SIG-M5 treated with dmso at 0.1 percent for 504 hours (cell line): ENCODE measurements around the gene ADH4.
"Not testable (repeated sequence)": the region's sequence is repeated elsewhere in the genome, so short reads cannot be mapped to it uniquely, and the experiment has no call there.

Experiments used
- DNase-seq: peaks from one replicate; lab custom pipeline; 2025; ENCODE audit not compliant: unreplicated experiment; lab: John Stamatoyannopoulos, UW

ADH4 gene

DNA sequence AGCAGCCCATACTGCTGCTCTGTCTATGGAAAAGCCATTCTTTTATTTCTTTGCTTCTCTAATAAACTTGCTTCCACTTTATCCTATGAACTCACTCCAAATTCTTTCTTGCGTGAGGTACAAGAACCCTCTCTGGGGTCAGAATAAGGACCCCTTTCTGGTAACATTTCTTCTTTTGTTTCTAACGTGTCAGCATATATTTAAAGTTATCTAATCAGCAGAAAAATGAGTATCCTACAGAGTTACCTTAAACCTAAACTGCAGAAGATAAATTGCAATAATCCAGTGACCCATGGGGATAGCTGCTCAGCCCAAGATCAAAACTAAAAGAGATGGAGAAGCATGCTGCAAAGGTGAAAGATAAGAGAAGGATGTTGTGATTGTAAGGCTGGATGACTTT is 59.5 kb downstream of the ADH4 start:
- no peak for DNase-seq

DNA sequence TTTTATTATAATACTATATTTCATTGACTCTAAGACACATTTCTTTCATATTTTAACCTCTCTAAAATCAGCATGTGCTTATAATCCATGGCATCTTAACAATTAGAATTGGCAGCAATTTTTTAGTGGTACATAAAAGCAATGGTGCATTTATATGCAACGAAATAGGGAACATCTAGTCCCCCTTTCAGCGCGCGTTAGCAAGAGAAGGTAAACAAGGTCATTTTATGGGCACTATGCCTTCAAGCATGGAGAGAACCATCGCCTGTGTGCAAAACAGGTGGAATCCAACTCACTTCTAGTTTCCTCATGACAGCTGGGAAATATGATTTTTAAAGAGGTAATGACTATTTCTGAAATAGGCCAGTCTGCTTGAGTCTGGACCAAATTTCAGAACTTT is 61.9 kb downstream of the ADH4 start:
- DNase-seq, result no peak

DNA sequence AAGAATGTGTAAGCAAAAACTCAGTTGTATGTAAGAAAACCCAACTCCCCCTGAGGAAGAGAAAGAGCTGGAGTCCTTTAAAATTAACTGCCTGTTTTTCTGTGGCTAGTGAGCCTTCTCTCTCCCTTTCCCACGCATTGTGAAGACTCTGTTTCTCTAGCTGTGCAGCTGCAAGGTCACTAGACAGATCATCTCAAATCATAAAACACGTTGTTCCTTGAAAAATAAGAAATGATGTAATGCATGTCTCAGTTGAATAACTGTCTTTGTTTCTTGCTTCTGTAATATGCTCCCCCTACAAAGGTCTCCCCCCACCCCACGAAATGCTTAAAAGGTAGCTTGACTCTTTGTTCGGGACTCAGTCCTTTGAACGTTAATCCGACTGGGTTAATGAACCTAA is 63.2 kb downstream of the ADH4 start:
- DNase-seq, result not testable (repeated sequence)

DNA sequence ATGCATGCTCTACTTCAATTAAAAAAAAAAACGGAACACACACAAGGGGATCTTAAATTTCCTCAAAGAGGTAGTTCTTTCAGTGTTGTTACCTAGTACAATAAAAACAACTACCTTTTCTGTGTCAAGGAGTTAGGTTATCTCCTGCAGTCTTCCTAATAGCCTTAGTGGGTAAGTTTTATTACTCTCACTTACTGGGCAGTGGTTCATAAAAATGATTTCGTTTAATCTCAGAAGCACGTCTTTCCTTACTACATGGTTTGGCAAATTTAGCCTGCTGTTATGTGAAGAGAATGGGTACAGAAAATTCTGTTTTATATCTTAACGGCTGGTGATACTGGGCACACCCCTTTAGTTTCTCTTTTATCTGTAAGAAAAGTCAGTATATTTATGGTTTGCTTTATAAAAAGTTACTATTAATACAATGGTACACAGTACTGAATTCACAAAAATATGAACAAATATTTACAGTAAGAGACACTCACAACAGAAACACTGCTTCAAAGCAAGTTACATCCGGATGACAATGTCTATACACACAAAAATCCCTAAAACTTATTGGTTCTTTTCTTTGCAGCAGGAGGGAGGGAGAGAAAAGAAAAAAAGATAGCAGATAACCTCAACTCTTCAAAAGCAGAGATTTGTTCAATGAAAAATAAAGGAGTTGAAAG is 64.3 kb downstream of the ADH4 start:
- DNase-seq, result no peak

DNA sequence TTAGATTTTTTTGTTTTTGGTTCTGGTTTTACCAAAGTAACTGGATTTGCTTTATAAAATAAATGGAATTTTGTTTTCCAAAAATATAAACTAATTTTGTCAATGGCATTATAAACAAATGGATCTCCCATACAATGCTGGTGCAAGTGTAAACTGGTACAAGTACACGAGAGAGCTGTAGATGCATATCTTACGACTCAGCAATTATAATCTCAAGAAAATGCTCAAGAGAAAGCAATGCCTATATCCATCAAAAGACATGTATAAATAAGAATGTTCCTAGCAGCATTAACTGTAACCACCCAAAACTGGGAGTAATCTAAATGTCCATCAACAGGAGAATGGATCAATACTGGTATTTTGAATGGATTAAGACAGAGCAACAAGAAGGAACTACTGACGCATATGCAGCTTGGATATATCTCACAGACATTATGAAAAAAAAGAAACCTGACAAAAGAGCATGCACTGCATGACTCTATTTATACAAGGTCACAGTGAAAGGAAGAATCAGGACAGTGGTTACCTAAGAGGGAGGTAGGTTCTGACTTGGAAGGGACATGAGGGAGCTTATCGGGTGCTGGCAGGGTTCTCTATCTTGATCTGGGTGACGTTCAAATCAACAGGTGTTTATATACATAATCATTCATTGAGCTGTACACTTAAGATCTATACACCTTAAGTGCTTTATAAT is 65.0 kb downstream of the ADH4 start:
- no peak for DNase-seq

DNA sequence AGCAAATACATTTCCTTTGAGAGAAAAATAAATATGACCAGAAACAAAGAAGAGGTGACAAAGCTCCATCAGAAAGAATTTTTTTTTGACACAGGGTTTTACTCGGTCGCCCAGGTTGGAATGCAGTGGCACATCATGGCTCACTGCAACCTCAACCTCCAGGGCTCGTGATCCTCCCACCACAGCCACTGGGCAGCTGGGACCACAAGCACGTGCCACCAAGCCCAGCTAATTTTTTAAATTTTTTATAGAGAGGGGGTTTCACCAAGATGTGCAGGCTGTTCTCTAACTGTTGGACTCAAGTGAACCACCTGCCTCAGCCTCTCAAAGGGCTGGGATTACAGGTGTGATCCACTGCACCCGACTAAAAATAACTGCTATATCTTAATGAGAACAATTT is 65.8 kb downstream of the ADH4 start:
- no peak for DNase-seq

DNA sequence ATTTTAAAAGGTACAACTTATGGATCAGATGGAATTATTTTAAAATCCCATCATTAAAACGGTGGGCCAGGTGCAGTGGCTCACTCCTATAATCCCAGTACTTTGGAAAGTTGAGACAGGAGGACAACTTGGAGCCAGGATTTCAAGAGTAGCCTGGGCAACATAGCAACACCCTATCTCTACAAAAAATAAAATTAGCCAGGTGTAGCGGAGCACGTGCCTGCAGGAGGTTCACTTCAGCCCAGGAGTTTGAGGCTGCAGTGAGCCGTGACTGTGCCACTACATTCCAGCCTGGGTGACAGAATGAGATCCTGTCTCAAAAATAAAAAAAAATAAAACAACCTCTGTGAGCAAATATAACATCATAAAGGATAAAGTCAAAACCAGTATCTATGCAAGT is 66.9 kb downstream of the ADH4 start:
- no peak for DNase-seq

DNA sequence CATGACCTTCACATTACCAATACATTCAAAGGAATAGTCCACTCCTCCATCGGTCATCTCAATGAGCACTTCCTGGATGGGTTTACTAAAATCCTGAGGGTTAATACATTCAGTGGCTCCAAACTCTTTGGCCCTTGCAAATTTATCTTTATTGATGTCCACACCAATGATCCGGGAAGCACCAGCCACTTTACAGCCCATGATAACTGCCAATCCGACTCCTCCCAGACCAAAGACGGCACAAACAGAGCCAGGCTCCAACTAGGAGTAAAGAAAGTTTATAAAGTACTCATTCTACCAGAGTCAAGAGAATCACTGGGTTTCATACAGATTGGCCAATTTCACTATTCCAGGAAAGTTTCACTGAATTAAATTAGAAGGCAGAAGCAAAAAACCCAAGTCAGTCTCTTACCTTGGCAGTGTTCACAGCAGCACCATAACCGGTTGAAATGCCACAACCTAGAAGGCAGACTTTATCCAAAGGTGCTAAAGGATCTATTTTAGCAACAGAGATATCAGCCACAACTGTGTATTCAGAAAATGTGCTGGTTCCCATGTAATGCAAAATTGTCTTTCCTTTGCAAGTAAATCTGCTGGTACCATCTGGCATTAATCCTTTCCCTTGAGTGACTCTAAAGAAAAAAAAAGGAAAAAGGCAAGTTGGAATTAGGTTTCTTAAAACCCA is 67.7 kb downstream of the ADH4 start:
- DNase-seq, result no peak

DNA sequence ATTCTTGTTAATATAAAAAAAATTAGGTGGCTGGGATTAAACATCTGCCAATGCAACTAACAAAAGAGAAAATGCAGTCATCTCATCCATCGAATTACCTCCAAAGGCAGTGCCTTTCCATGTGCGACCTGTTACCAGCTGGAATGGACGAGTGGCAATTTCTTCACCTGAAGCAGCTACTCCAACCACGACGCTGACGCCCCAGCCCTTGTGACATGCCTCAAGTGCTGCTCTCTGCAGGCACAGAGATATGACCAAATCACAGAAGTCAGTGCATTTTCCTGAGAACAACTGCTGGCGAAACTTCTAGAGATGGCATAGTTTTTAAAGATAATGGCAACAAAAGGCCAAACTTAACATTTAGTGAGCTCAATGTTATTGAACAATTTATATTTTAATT is 69.3 kb downstream of the ADH4 start:
- no peak for DNase-seq
